ENCODE measurements around the gene ZNF155. TPM values are rescaled to one million over a fixed set of nuclear protein-coding genes. Genes with fewer than 3 reads are reported as not detected.

The ZNF155 gene
- total RNA-seq, 1 donor from 2014 or later: 8.9 TPM

DNA sequence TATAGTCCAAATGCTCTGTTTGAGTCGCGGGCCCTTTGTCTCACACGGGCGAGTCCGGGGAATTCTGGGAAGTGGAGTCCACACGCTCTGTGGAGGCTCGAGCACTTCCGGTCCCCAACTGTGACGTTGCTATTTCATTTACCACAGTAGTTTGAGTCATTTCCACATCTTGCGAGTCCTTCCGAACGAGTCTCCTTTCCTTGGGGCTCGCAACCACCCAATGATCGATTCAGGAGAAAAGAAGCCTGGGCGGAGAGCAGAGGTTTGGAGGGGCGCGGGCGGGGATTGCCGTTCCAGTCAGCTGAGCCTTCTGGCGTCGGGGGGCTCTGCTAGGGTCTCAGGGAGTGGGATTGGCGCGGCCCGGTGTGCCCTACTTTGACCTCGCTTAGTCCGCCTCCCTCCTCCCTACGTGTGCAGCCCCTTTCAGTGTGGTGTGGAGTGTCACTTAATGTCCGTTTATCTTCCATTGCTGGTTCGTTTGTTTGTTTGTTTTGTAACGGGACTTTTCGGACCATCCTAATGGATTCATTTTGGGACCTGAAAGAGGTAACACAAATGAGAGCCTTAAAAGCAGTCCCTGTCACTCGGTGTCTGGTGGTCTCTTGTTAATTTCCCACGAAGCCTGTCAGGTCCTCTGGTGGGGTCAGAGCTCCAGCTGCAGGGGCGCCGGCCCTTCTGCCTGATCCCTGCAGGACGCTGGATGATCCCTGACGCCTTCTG, 41.4 kb downstream of the ZNF155 start, which contains the start of gene ZNF222:
TSS of gene ZNF222 (plus strand) at position 163 of the 720 bp plus-strand sequence. CDS start at position 221, 58 bp downstream.
- intact Hi-C loops (cut with DNase I): no loop called here
- peaks cover 20% of the 10 kb centered on the region for H3K9me3 ChIP-seq

GRCh38 chr19:44026622-44027021, 42.6 kb downstream of the ZNF155 start:
- intact Hi-C loops (cut with DNase I): no loop called here
- Histone ChIP-seq H3K4me3 (no peak overlapping the region), H3K36me3 (peaks cover 33% of the 10 kb centered on the region), H3K4me1 (peaks cover 13% of the 10 kb centered on the region), H3K27ac (no peak overlapping the region), H3K27me3 (ENCODE audit: low read depth) (no peaks in the 10 kb centered on the region), H3K9me3 (peaks cover 33% of the 10 kb centered on the region)
- TF ChIP-seq, protein P1, sequence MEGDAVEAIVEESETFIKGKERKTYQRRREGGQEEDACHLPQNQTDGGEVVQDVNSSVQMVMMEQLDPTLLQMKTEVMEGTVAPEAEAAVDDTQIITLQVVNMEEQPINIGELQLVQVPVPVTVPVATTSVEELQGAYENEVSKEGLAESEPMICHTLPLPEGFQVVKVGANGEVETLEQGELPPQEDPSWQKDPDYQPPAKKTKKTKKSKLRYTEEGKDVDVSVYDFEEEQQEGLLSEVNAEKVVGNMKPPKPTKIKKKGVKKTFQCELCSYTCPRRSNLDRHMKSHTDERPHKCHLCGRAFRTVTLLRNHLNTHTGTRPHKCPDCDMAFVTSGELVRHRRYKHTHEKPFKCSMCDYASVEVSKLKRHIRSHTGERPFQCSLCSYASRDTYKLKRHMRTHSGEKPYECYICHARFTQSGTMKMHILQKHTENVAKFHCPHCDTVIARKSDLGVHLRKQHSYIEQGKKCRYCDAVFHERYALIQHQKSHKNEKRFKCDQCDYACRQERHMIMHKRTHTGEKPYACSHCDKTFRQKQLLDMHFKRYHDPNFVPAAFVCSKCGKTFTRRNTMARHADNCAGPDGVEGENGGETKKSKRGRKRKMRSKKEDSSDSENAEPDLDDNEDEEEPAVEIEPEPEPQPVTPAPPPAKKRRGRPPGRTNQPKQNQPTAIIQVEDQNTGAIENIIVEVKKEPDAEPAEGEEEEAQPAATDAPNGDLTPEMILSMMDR (IDR thresholded peaks at IDR 0.05): no peak
- DNase-seq (no peak), ATAC-seq (no peak)

More for the DNA sequence above, 41.4 kb downstream of the ZNF155 start, which contains the start of gene ZNF222:
- Histone ChIP-seq H3K36me3 (peaks cover 26% of the 10 kb centered on the region), H3K4me3 (peak within 1 kb of the TSS; percentile 81), H3K27me3 (ENCODE audit: low read depth) (no peaks in the 10 kb centered on the region), H3K4me1 (peaks cover 13% of the 10 kb centered on the region), H3K27ac (peak within 1 kb of the TSS; percentile 57)
- DNase-seq: peak; percentile 89
- TF ChIP-seq, protein P1 (IDR thresholded peaks at IDR 0.05): no peak
- peak; percentile 98 to 100 for ATAC-seq

DNA sequence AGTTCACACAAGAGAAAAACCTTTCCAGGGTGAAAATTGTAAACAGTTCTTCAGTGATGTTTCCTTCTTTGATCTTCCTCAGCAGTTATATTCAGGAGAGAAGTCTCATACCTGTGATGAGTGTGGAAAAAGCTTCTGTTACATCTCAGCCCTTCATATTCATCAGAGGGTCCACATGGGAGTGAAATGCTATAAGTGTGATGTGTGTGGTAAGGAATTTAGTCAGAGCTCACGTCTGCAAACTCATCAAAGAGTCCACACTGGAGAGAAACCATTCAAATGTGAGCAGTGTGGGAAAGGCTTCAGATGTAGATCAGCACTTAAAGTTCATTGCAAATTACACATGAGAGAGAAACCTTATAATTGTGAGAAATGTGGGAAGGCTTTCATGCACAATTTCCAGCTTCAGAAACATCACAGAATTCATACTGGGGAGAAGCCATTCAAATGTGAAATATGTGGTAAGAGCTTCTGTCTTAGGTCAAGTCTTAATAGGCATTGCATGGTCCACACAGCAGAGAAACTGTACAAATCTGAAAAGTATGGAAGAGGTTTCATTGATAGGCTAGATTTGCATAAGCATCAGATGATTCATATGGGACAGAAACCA, 48.1 kb downstream of the ZNF155 start:
- TF ChIP-seq, protein P1 (IDR thresholded peaks at IDR 0.05): no peak
- no peaks in the 10 kb centered on the region for H3K4me1 ChIP-seq
- no peak overlapping the region for H3K4me3 ChIP-seq
- ATAC-seq: no peak
- H3K9me3 ChIP-seq: peaks cover 87% of the 10 kb centered on the region
- H3K27ac ChIP-seq: no peak overlapping the region
- intact Hi-C loops (cut with DNase I): no loop called here
- DNase-seq: no peak
- peaks cover 33% of the 10 kb centered on the region for H3K36me3 ChIP-seq
- H3K27me3 ChIP-seq (ENCODE audit: low read depth): no peaks in the 10 kb centered on the region

DNA sequence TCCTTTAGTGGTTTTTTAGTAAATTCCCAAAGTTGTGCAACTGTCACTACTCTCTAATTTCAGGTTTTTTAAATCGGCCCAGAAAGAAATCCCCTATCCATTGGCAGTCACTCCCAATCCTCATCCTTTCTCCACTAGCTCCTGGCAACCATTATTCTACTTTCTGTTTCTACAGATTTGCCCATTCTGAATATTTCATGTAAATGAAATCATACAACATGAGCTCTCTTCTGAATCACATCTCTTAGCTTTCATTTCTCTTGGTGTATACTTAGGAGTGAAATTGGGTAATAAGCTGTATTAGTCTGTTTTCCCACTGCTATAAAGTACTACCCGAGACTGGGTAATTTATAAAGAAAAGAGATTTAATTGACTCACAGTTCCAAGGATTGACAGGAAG, 58.2 kb downstream of the ZNF155 start:
- ATAC-seq (no peak), DNase-seq (no peak)
- intact Hi-C loops (cut with DNase I): no loop called here
- TF ChIP-seq, protein P1 (IDR thresholded peaks at IDR 0.05): no peak
- Histone ChIP-seq H3K36me3 (no peaks in the 10 kb centered on the region), H3K27me3 (ENCODE audit: low read depth) (peaks cover 4% of the 10 kb centered on the region), H3K4me3 (no peak overlapping the region), H3K4me1 (no peaks in the 10 kb centered on the region), H3K9me3 (peaks cover 19% of the 10 kb centered on the region), H3K27ac (no peak overlapping the region)

Other genes starting within 250 kb of the ZNF155 start
- 47.3 TPM for gene SMG9, start 229.2 kb upstream of the ZNF155 start, total RNA-seq
- 3.6 TPM for gene KCNN4, start 203.2 kb upstream of the ZNF155 start, total RNA-seq
- gene LYPD5, start 181.7 kb upstream of the ZNF155 start, total RNA-seq: 7.5 TPM
- gene ZNF283, start 156.9 kb upstream of the ZNF155 start, total RNA-seq: 12.7 TPM
- 3.2 TPM for gene ZNF404, start 100.2 kb upstream of the ZNF155 start, total RNA-seq
- 13.3 TPM for gene ZNF45, start 48.9 kb upstream of the ZNF155 start, total RNA-seq
- 6.2 TPM for gene ZNF221, start 33.0 kb upstream of the ZNF155 start, total RNA-seq
- gene ZNF230, start 18.8 kb downstream of the ZNF155 start, total RNA-seq: 4.8 TPM
- 3.1 TPM for gene ZNF222, start 41.2 kb downstream of the ZNF155 start, total RNA-seq
- 5.7 TPM for gene ZNF223, start 67.8 kb downstream of the ZNF155 start, total RNA-seq
- gene ZNF284, start 88.0 kb downstream of the ZNF155 start, total RNA-seq: 2.4 TPM
- 31.6 TPM for gene ZNF224, start 110.2 kb downstream of the ZNF155 start, total RNA-seq
- gene ZNF225, start 129.2 kb downstream of the ZNF155 start, total RNA-seq: 6.8 TPM
- 16.1 TPM for gene ZNF234, start 157.4 kb downstream of the ZNF155 start, total RNA-seq
- 17.7 TPM for gene ZNF226, start 180.9 kb downstream of the ZNF155 start, total RNA-seq
- gene ZNF227, start 228.3 kb downstream of the ZNF155 start, total RNA-seq: 18.2 TPM